H1 (cell line): ENCODE measurements around the gene RXRA. TPM values are rescaled to one million over a fixed set of nuclear protein-coding genes. Genes with fewer than 3 reads are reported as not detected.

ENCODE experiments used
- CHD2 ChIP-seq: IDR thresholded peaks from 2 replicates; pipeline ENCODE4 v1.6.1; 2012; ENCODE audit warnings: low read length, improper control_type of control experiment
- EP300 ChIP-seq, 2 experiments: IDR thresholded peaks; 1 replicate in 1 of 2; 2 replicates in 1 of 2; pipeline ENCODE4 v1.6.1; 2011 to 2012; ENCODE audit warnings: low read depth in 2 of 2, low read length in 2 of 2, mild to moderate bottlenecking in 2 of 2, borderline replicate concordance in 1 of 2, inconsistent platforms in 1 of 2, moderate library complexity in 1 of 2
- GABPA ChIP-seq: IDR thresholded peaks from 2 replicates; pipeline ENCODE4 v1.6.1; 2011; ENCODE audit warnings: mild to moderate bottlenecking, low read length, moderate library complexity, borderline replicate concordance; ENCODE audit not compliant: insufficient read depth
- GTF2F1 ChIP-seq: IDR thresholded peaks from 2 replicates; pipeline ENCODE4 v1.6.1; 2012; ENCODE audit warnings: low read depth, low read length, improper control_type of control experiment, borderline replicate concordance
- NANOG ChIP-seq: IDR thresholded peaks from 2 replicates; pipeline ENCODE4 v1.6.1; 2011; ENCODE audit warnings: low read length, low read depth, mild to moderate bottlenecking, inconsistent platforms; ENCODE audit not compliant: insufficient read depth, poor library complexity, severe bottlenecking
- RFX5 ChIP-seq: IDR thresholded peaks from 2 replicates; pipeline ENCODE4 v1.6.1; 2011; ENCODE audit warnings: low read depth, low read length, improper control_type of control experiment, borderline replicate concordance
- TEAD4 ChIP-seq: IDR thresholded peaks from 2 replicates; pipeline ENCODE4 v1.6.1; 2012; ENCODE audit warnings: low read depth, low read length, inconsistent platforms, mixed read lengths
- YY1 ChIP-seq: IDR thresholded peaks from 2 replicates; pipeline ENCODE4 v1.6.1; 2011; ENCODE audit warnings: low read depth, mild to moderate bottlenecking, low read length
- polyA plus RNA-seq, 7 experiments: library from polyadenylated mRNA; depleted of rRNA in 3 of 7; stranded (reverse) in 5 of 7; unstranded in 2 of 7; fragments of >200 nt in 5 of 7; fragments of 200-250 nt in 2 of 7; gene quantifications; 1 replicate in 5 of 7; 2 replicates in 1 of 7; 4 replicates in 1 of 7; pipeline versions ENCODE4 v1.2.1 to v1.2.3, GENCODE V29; 2011 to 2013; ENCODE audit warnings: missing spikeins in 2 of 7, mixed read lengths in 2 of 7
- total RNA-seq: library from RNA; stranded (reverse); fragmentation: NEBNext Ultra II Directional; extraction: Animal tissue kit (Norgen Biotek cat#: 25700); gene quantifications from 2 replicates; pipeline ENCODE4 v1.2.1, GENCODE V29; 2021
- TF ChIP-seq, protein P1 (sequence below): IDR thresholded peaks from 2 replicates; pipeline ENCODE4 v1.6.1; 2012; ENCODE audit warnings: inconsistent platforms

RXRA gene
- total and polyA plus RNA-seq, 2 of the 8 experiments (the other 6 are each of a cell fraction or from before 2014, with no cell fraction given), result 9.8 to 29.4 TPM

DNA sequence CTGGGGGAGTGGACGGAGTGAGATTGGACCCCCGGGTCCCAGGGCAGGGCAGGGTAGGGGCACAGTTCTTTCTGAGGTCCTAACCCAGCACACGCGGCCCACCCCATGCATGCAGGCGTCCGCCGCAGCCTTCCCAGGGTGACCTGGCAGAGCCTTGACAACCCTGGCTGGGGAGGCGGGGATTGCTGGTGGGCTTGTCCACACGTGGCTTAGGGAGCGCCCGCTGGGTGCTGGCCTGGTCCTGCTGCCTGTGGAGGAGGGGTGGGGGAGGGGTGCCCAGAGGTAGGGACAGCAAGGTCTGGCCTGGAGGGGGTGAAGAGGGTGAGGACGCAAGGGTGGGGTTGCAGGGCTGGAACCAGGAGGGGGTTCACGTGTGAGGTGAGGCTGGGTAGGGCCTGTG lies 6.0 kb downstream of the RXRA start (continued):
- TF ChIP-seq EP300 (IDR thresholded peaks at IDR 0.05; ENCODE audit: borderline replicate concordance in 1 of 2, low read depth in 2 of 2, low read length in 2 of 2), result no peak
- no peak for TF ChIP-seq GTF2F1
- TF ChIP-seq CHD2, result no peak
- no peak for TF ChIP-seq TEAD4
- TF ChIP-seq NANOG, result no peak
- TF ChIP-seq RFX5, result no peak
- no peak for TF ChIP-seq GABPA
- TF ChIP-seq, protein P1, sequence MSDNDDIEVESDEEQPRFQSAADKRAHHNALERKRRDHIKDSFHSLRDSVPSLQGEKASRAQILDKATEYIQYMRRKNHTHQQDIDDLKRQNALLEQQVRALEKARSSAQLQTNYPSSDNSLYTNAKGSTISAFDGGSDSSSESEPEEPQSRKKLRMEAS, result no peak
- no peak for TF ChIP-seq YY1
